Adrenal gland (tissue), 12 donors: ENCODE results near the gene TMEM9. TPM values are rescaled to one million over a fixed set of nuclear protein-coding genes. Genes with fewer than 3 reads are reported as not detected.

Source experiments
- DNase-seq, 7 donors: peaks; one replicate each; pipeline ENCODE4 v3.0.0-alpha.2; 2019 to 2020
- H3K27ac ChIP-seq, 5 donors: fragments of 200-600 bp; sonication (generic) in 4 of 5; 1 replicate in 3 of 5; 2 replicates in 2 of 5; pipeline versions ENCODE4 v1.5.1 to v1.8.0; 2016 to 2020; ENCODE audit warnings: mild to moderate bottlenecking in 1 of 5
- H3K27me3 ChIP-seq: fragments of 200-600 bp; 2 replicates; pipeline ENCODE4 v1.8.0; 2021
- H3K36me3 ChIP-seq, 2 donors: fragments of 200-600 bp; replicated peaks in 1 of 2; 1 replicate in 1 of 2; 2 replicates in 1 of 2; pipeline versions ENCODE4 v1.5.1 to v1.8.0; 2018 to 2022
- H3K4me1 ChIP-seq, 2 donors: fragments of 200-600 bp; replicated peaks in 1 of 2; 1 replicate in 1 of 2; 2 replicates in 1 of 2; pipeline versions ENCODE4 v1.5.1 to v1.8.0; 2018 to 2021
- H3K4me3 ChIP-seq, 4 donors: fragments of 200-600 bp; sonication (generic) in 3 of 4; one replicate each; pipeline ENCODE4 v1.5.1; 2016 to 2018
- H3K9me3 ChIP-seq, 3 donors: fragments of 200-600 bp; sonication (generic) in 1 of 3; replicated peaks in 1 of 3; 1 replicate in 2 of 3; 2 replicates in 1 of 3; pipeline versions ENCODE4 v1.5.1 to v1.8.0; 2016 to 2021
- CTCF ChIP-seq, 6 experiments: fragments of 450-650 bp in 4 of 6; fragments of 200-600 bp in 2 of 6; sonication (generic) in 1 of 6; IDR thresholded peaks; 1 replicate in 5 of 6; 2 replicates in 1 of 6; pipeline versions ENCODE4 v1.5.1 to v1.8.0; 2016 to 2021; ENCODE audit warnings: antibody characterized with exemption in 6 of 6, mild to moderate bottlenecking in 2 of 6, moderate library complexity in 1 of 6
- POLR2A ChIP-seq, 2 donors: fragments of 450-650 bp; IDR thresholded peaks; one replicate each; pipeline ENCODE4 v1.6.1; 2017; ENCODE audit warnings: antibody characterized with exemption in 2 of 2, mild to moderate bottlenecking in 2 of 2, moderate library complexity in 1 of 2
- WGBS, 4 donors: extraction: QIAGEN DNeasy Blood & Tissue Kit in 2 of 4; methylation state at CpG; one replicate each; pipeline versions ENCODE4 v1.1.5 to v1.1.7; 2013 to 2017; 5-methylcytosine and 5-hydroxymethylcytosine counted together
- intact Hi-C, 2 donors: fragments of 100-400 bp; cut with DNase I; formaldehyde crosslinking; loops; one replicate each; pipeline versions ENCODE4 v1.14.1 to v1.15.0; 2022 to 2023
- polyA plus RNA-seq, 3 donors: library from polyadenylated mRNA; stranded (reverse); fragments of 200-250 nt in 2 of 3; fragments of 350-450 nt in 1 of 3; fragmentation: Illumina TruSeq in 1 of 3; extraction: RNeasy Lipid Tissue Mini Kit (QIAGEN cat#74804) in 1 of 3; gene quantifications; one replicate each; pipeline ENCODE4 v1.2.3, GENCODE V29; 2013 to 2014
- total RNA-seq, 9 donors: library from RNA; depleted of rRNA in 4 of 9; stranded (reverse); fragments of >200 nt in 4 of 9; fragments of 120-200 nt in 1 of 9; fragmentation: NEBNext Ultra II Directional in 1 of 9; extraction: Animal tissue kit (Norgen Biotek cat#: 25700) in 1 of 9; gene quantifications; one replicate each; pipeline versions ENCODE4 v1.1.0 to v1.2.4, GENCODE V29; 2013 to 2023
- donor health status: healthy with polysubstance abuse.
- donor health status: Bipolar disorder and iron deficiency.
- donor health status: DM: yes; HTN: yes; CAD: no.
- donor health status: DM: no; HTN: no; CAD: no.
- donor health status: DM: no; HTN: no; CAD: no.
- donor health status: DM: yes; HTN: yes; CAD: no.

TMEM9 gene
- total and polyA plus RNA-seq, 12 donors = 78.5 to 283 (median 127) TPM

DNA sequence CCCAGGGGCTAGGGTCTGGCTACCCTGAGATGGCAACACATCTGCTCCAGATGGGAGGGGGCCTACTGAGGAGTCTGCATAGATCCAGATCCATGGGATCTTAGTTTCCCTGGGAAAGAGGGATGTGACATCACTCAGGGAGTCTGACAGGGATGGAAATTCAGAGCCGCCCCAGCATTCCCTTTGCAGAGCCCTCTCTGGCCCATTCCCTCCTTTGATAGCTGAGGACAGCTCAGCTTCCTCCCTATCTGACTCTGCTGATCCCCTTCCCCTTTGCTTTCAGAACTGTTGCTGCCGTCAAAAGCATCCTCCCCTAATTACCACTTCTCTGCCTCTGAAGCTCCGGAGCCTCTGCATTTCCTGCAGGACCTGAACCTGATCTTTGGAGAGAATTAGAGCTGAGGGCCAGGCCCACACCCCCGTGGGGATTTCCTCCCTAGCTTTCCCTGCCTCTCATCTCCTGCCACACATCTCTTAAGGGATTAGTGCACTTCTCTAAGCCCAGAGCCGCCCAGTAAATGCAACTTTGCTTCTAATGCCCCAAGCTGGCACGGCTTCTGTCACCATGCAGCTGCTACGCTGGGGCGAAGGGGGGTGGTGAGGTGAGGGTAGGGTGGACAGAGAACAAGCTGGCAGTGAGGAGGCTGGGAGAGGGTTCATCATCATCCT, 17.8 kb downstream of the TMEM9 start:
- no peak for TF ChIP-seq POLR2A (IDR thresholded peaks at IDR 0.05)
- TF ChIP-seq CTCF (IDR thresholded peaks at IDR 0.05) = no peak
- Histone ChIP-seq H3K9me3 (no peaks in the 10 kb centered on the region), H3K27me3 (no peaks in the 10 kb centered on the region), H3K27ac (peak overlapping the region in 3 of 5 donors; percentile 30 to 75 (median 51)), H3K36me3 (peaks cover 0 to 32% of the 10 kb centered on the region in 2 donors), H3K4me3 (no peak overlapping the region), H3K4me1 (peaks cover 12 to 27% of the 10 kb centered on the region in 2 donors)
- no peak for DNase-seq
- intact Hi-C loops = no loop called here
- WGBS, 4 donors = 84 to 93% (median 86%) methylated on average over 6 to 8 of the region's 8 CpGs

DNA sequence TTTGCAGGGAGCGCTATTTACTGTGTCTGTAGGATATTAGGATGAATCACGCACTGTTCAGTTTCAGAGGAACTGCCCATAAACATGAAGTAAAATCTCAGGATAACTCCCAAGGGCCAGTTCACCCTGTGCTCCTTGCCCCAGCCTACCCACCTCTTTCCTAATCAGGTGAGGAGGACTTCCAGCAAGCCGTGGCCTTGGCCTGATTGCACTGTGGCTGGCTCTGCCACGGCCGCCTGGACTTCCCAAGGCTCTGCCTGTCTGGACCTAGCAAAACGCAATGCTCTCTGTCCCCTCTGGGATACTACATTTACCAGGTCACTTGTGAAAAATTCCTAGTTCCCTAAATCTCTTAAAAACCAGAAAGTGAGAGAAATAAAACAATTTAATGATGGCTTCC, 19.9 kb downstream of the TMEM9 start:
- DNase-seq = peak in 4 of 7 donors; percentile 32 to 47 (median 37)
- peaks cover 12 to 32% of the 10 kb centered on the region in 2 donors for H3K4me1 ChIP-seq
- 53 to 78% (median 66%) methylated on average over 6 of the region's 6 CpGs for WGBS, 4 donors
- H3K4me3 ChIP-seq = no peak overlapping the region
- TF ChIP-seq POLR2A (IDR thresholded peaks at IDR 0.05) (no peak), CTCF (IDR thresholded peaks at IDR 0.05) (no peak)
- intact Hi-C loops = no loop called here
- peak overlapping the region in 1 of 5 donors; percentile 16 for H3K27ac ChIP-seq
- no peaks in the 10 kb centered on the region for H3K27me3 ChIP-seq
- H3K9me3 ChIP-seq = no peaks in the 10 kb centered on the region
- peaks cover 0 to 15% of the 10 kb centered on the region in 2 donors for H3K36me3 ChIP-seq

GRCh38 chr1:201131398-201131797, 22.9 kb downstream of the TMEM9 start:
- 33 to 67% (median 41%) methylated on average over 4 of the region's 4 CpGs for WGBS, 4 donors
- intact Hi-C loops = no loop called here
- peaks cover 0 to 13% of the 10 kb centered on the region in 2 donors for H3K36me3 ChIP-seq

GRCh38 chr1:201128962-201129361, 25.3 kb downstream of the TMEM9 start:
- WGBS, 4 donors = 95 to 98% (median 95%) methylated on average over 7 to 13 of the region's 13 CpGs
- DNase-seq = no peak

More at GRCh38 chr1:201131398-201131797, 22.9 kb downstream of the TMEM9 start:
- Histone ChIP-seq H3K4me3 (no peak overlapping the region), H3K27me3 (no peaks in the 10 kb centered on the region), H3K4me1 (peaks cover 0 to 15% of the 10 kb centered on the region in 2 donors), H3K27ac (no peak overlapping the region), H3K9me3 (no peaks in the 10 kb centered on the region)
- TF ChIP-seq CTCF (IDR thresholded peaks at IDR 0.05) = no peak
- no peak for TF ChIP-seq POLR2A (IDR thresholded peaks at IDR 0.05)
- peak in 5 of 7 donors; percentile 29 to 61 (median 50) for DNase-seq

More at GRCh38 chr1:201128962-201129361, 25.3 kb downstream of the TMEM9 start:
- Histone ChIP-seq H3K4me1 (peaks cover 0 to 7% of the 10 kb centered on the region in 2 donors), H3K27me3 (no peaks in the 10 kb centered on the region), H3K27ac (no peak overlapping the region), H3K4me3 (no peak overlapping the region), H3K9me3 (no peaks in the 10 kb centered on the region), H3K36me3 (no peaks in the 10 kb centered on the region)
- TF ChIP-seq CTCF (IDR thresholded peaks at IDR 0.05) (no peak), POLR2A (IDR thresholded peaks at IDR 0.05) (no peak)
- intact Hi-C loops = no loop called here
